SH-SY5Y (cell line): ENCODE data around the gene TRIM28.

Source experiments
- GATA2 ChIP-seq: IDR thresholded peaks from 2 replicates; pipeline ENCODE4 v1.6.1; 2011; ENCODE audit warnings: mild to moderate bottlenecking, low read depth, low read length
- GATA3 ChIP-seq: IDR thresholded peaks from 2 replicates; pipeline ENCODE4 v1.6.1; 2011; ENCODE audit warnings: low read depth, mild to moderate bottlenecking, low read length, moderate library complexity

GRCh38 chr19:58535857-58536256 lies 8.0 kb upstream of the TRIM28 start:
- TF ChIP-seq GATA2: no peak
- TF ChIP-seq GATA3: no peak
